Keratinocyte (primary cell): ENCODE results near the gene TMTC2. TPM values are rescaled to one million over a fixed set of nuclear protein-coding genes. Genes with fewer than 3 reads are reported as not detected.
"Not testable (repeated sequence)": the region's sequence is repeated elsewhere in the genome, so short reads cannot be mapped to it uniquely, and the experiment has no call there.

Experiments
- DNase-seq: peaks from one replicate; pipeline ENCODE4 v3.0.0-alpha.2; 2011; ENCODE audit warnings: low read depth, missing footprints, low spot score
- FAIRE-seq: peaks from 2 replicates; lab custom pipeline; 2011; peaks lifted over from hg19 to GRCh38; lab: Jason Lieb, UNC
- H2AFZ ChIP-seq: 2 replicates; pipeline ENCODE4 v1.6.0; 2012; ENCODE audit warnings: low read length, control low read depth, inconsistent platforms; ENCODE audit not compliant: control insufficient read depth
- H3K27ac ChIP-seq: 2 replicates; pipeline ENCODE4 v1.5.1; 2011; ENCODE audit warnings: low read length; ENCODE audit not compliant: control insufficient read depth, insufficient read depth
- H3K27me3 ChIP-seq: 3 replicates; pipeline ENCODE4 v1.6.0; 2011; ENCODE audit warnings: low read length; ENCODE audit not compliant: control insufficient read depth, insufficient read depth; ENCODE audit errors: extremely low read depth
- H3K36me3 ChIP-seq, 2 experiments: 2 replicates in 1 of 2; 3 replicates in 1 of 2; pipeline ENCODE4 v1.5.1; 2011; ENCODE audit warnings: low read length in 2 of 2, mild to moderate bottlenecking in 1 of 2; ENCODE audit not compliant: control insufficient read depth in 2 of 2, insufficient read depth in 2 of 2; ENCODE audit errors: extremely low read depth in 1 of 2
- H3K4me1 ChIP-seq: 3 replicates; pipeline ENCODE4 v1.5.1; 2011; ENCODE audit warnings: low read length; ENCODE audit not compliant: control insufficient read depth, insufficient read depth; ENCODE audit errors: extremely low read depth
- H3K4me2 ChIP-seq: 3 replicates; pipeline ENCODE4 v1.6.0; 2011; ENCODE audit warnings: low read depth, low read length; ENCODE audit not compliant: control insufficient read depth, insufficient read depth; ENCODE audit errors: extremely low read depth
- H3K4me3 ChIP-seq, 3 experiments: fragments of 200-600 bp in 1 of 3; sonication (generic) in 1 of 3; 2 replicates in 2 of 3; 3 replicates in 1 of 3; pipeline ENCODE4 v1.5.1; 2011 to 2016; ENCODE audit warnings: low read length in 3 of 3, mild to moderate bottlenecking in 3 of 3, control low read depth in 2 of 3, inconsistent platforms in 1 of 3, low read depth in 1 of 3, mixed read lengths in 1 of 3, mixed run types in 1 of 3, moderate library complexity in 1 of 3; ENCODE audit not compliant: control insufficient read depth in 2 of 3, insufficient read depth in 2 of 3; ENCODE audit errors: extremely low read depth in 1 of 3
- H3K79me2 ChIP-seq: 2 replicates; pipeline ENCODE4 v1.6.0; 2012; ENCODE audit warnings: low read length; ENCODE audit not compliant: control insufficient read depth, insufficient read depth
- H3K9ac ChIP-seq: 3 replicates; pipeline ENCODE4 v1.6.0; 2011; ENCODE audit warnings: low read length; ENCODE audit not compliant: control insufficient read depth, insufficient read depth; ENCODE audit errors: extremely low read depth
- H3K9me1 ChIP-seq: 3 replicates; pipeline ENCODE4 v1.6.0; 2011; ENCODE audit warnings: low read length; ENCODE audit not compliant: control insufficient read depth, insufficient read depth; ENCODE audit errors: extremely low read depth
- H3K9me3 ChIP-seq: 2 replicates; pipeline ENCODE4 v1.5.1; 2012; ENCODE audit warnings: low read depth, low read length; ENCODE audit not compliant: control insufficient read depth
- H4K20me1 ChIP-seq: 3 replicates; pipeline ENCODE4 v1.6.0; 2011; ENCODE audit warnings: low read length; ENCODE audit not compliant: control insufficient read depth, insufficient read depth; ENCODE audit errors: extremely low read depth
- CTCF ChIP-seq, 3 experiments: IDR thresholded peaks in 1 of 3; conservative IDR thresholded peaks in 1 of 3; optimal IDR thresholded peaks in 1 of 3; 2 replicates in 2 of 3; 3 replicates in 1 of 3; pipeline versions ENCODE3 to v1.5.1; 2011; ENCODE audit warnings: low read length in 3 of 3, mild to moderate bottlenecking in 3 of 3, moderate library complexity in 2 of 3, control low read depth in 1 of 3, inconsistent platforms in 1 of 3; ENCODE audit not compliant: insufficient read depth in 2 of 3; ENCODE audit errors: extremely low read depth in 1 of 3
- EZH2 ChIP-seq: IDR thresholded peaks from one replicate; pipeline ENCODE4 v1.6.1; 2012; ENCODE audit warnings: inconsistent platforms, mild to moderate bottlenecking, low read length, moderate library complexity
- dilution Hi-C: fragments of 300-500 bp; cut with MboI; formaldehyde crosslinking; loops from one replicate; pipeline ENCODE4 v1.7.0; 2020; ENCODE audit warnings: low sequenced_read_pairs; ENCODE audit not compliant: extremely low pct_ligation_motif_present
- polyA plus RNA-seq, 5 experiments: library from polyadenylated mRNA; depleted of rRNA in 3 of 5; stranded (reverse) in 3 of 5; stranded (forward) in 1 of 5; unstranded in 1 of 5; fragments of >200 nt; gene quantifications; 1 replicate in 1 of 5; 2 replicates in 3 of 5; 3 replicates in 1 of 5; pipeline versions ENCODE4 v1.2.1 to v1.2.3, GENCODE V29; 2011 to 2012; ENCODE audit warnings: missing spikeins in 2 of 5, low read depth in 1 of 5, low replicate concordance in 1 of 5

Gene TMTC2
- polyA plus RNA-seq, 1 donor (not counting 4 experiments of a cell fraction or from before 2014, with no cell fraction given) = 3.8 TPM

GRCh38 chr12:82758749-82759330, 72.1 kb downstream of the TMTC2 start:
- Histone ChIP-seq H3K79me2 (no peaks in the 10 kb centered on the region), H3K9me3 (no peaks in the 10 kb centered on the region), H2AFZ (no peak overlapping the region), H3K27ac (no peak overlapping the region), H3K9ac (no peak overlapping the region), H3K27me3 (no peaks in the 10 kb centered on the region), H3K36me3 (no peaks in the 10 kb centered on the region), H4K20me1 (no peaks in the 10 kb centered on the region), H3K4me3 (no peak overlapping the region), H3K9me1 (no peaks in the 10 kb centered on the region), H3K4me1 (no peaks in the 10 kb centered on the region), H3K4me2 (no peak overlapping the region)
- TF ChIP-seq EZH2 (no peak), CTCF (optimal IDR thresholded peaks at IDR 0.05 in 1 of 3, IDR thresholded peaks at IDR 0.05 in 1 of 3, conservative IDR thresholded peaks at IDR 0.05 in 1 of 3; ENCODE audit: extremely low read depth in 1 of 3, insufficient read depth in 2 of 3, low read length in 3 of 3) (no peak)
- DNase-seq (no peak), FAIRE-seq (peak; percentile 34)
- dilution Hi-C loops = no loop called here

- H3K4me1 ChIP-seq = no peaks in the 10 kb centered on the region
- H3K27ac ChIP-seq = no peak overlapping the region
- no peak overlapping the region for H3K4me3 ChIP-seq
- H3K9me1 ChIP-seq = no peaks in the 10 kb centered on the region
- no peak overlapping the region for H3K9ac ChIP-seq
- H4K20me1 ChIP-seq = no peaks in the 10 kb centered on the region
- H3K36me3 ChIP-seq = no peaks in the 10 kb centered on the region
- dilution Hi-C loops = no loop called here
- H3K4me2 ChIP-seq = no peak overlapping the region
- DNase-seq (no peak), FAIRE-seq (no peak)
- H2AFZ ChIP-seq = no peak overlapping the region
- no peak for TF ChIP-seq EZH2
- TF ChIP-seq CTCF (optimal IDR thresholded peaks at IDR 0.05 in 1 of 3, IDR thresholded peaks at IDR 0.05 in 1 of 3, conservative IDR thresholded peaks at IDR 0.05 in 1 of 3; ENCODE audit: extremely low read depth in 1 of 3, insufficient read depth in 2 of 3, low read length in 3 of 3) = no peak
- H3K27me3 ChIP-seq = no peaks in the 10 kb centered on the region
- no peaks in the 10 kb centered on the region for H3K9me3 ChIP-seq
- no peaks in the 10 kb centered on the region for H3K79me2 ChIP-seq
Observed at GRCh38 chr12:82760423-82760822, 73.7 kb downstream of the TMTC2 start.

GRCh38 chr12:82765206-82765605, 78.5 kb downstream of the TMTC2 start:
- H3K4me2 ChIP-seq, dilution Hi-C loops, H3K27ac ChIP-seq, H3K4me3 ChIP-seq, H3K36me3 ChIP-seq, H3K4me1 ChIP-seq, H4K20me1 ChIP-seq, H2AFZ ChIP-seq, DNase-seq, FAIRE-seq, H3K9me3 ChIP-seq, H3K27me3 ChIP-seq, H3K9ac ChIP-seq, H3K9me1 ChIP-seq, H3K79me2 ChIP-seq: not testable (repeated sequence)
